Karpas-422 (cell line): ENCODE data around the gene CHRD. TPM values are rescaled to one million over a fixed set of nuclear protein-coding genes. Genes with fewer than 3 reads are reported as not detected.

Experiments used
- DNase-seq: peaks from one replicate; pipeline ENCODE4 v3.0.0-alpha.2; 2015
- H2AFZ ChIP-seq: fragments of 200-600 bp; sonication (generic); 2 replicates; pipeline ENCODE4 v1.6.1; 2014; ENCODE audit warnings: antibody characterized with exemption, low read length, mixed read lengths
- H3K27ac ChIP-seq: fragments of 200-600 bp; sonication (generic); 2 replicates; pipeline ENCODE4 v1.5.1; 2014; ENCODE audit warnings: mild to moderate bottlenecking, low read length, moderate library complexity
- H3K27me3 ChIP-seq: fragments of 200-600 bp; sonication (generic); 2 replicates; pipeline ENCODE4 v1.6.1; 2014; ENCODE audit warnings: low read length, mixed read lengths
- H3K36me3 ChIP-seq: fragments of 200-600 bp; sonication (generic); 2 replicates; pipeline ENCODE4 v1.6.1; 2014; ENCODE audit warnings: low read length, mixed read lengths; ENCODE audit not compliant: insufficient read depth
- H3K4me1 ChIP-seq: fragments of 200-600 bp; sonication (generic); 2 replicates; pipeline ENCODE4 v1.6.1; 2014; ENCODE audit warnings: mild to moderate bottlenecking, low read length, mixed read lengths
- H3K4me2 ChIP-seq: fragments of 200-600 bp; sonication (generic); 2 replicates; pipeline ENCODE4 v1.6.1; 2014; ENCODE audit warnings: low read length, low read depth, mild to moderate bottlenecking; ENCODE audit not compliant: poor library complexity, severe bottlenecking
- H3K4me3 ChIP-seq: fragments of 200-600 bp; sonication (generic); 2 replicates; pipeline ENCODE4 v1.5.1; 2014; ENCODE audit warnings: mild to moderate bottlenecking, antibody characterized with exemption, low read length, mixed read lengths
- H3K79me2 ChIP-seq: fragments of 200-600 bp; sonication (generic); 2 replicates; pipeline ENCODE4 v1.6.1; 2014; ENCODE audit warnings: mild to moderate bottlenecking, low read length, mixed read lengths
- H3K9ac ChIP-seq: fragments of 200-600 bp; sonication (generic); 2 replicates; pipeline ENCODE4 v1.6.0; 2014; ENCODE audit warnings: low read length
- H3K9me2 ChIP-seq: fragments of 200-600 bp; sonication (generic), shearing (Covaris generic); replicated peaks from 2 replicates; pipeline ENCODE4 v1.6.0; 2014; ENCODE audit warnings: mild to moderate bottlenecking, low read length, moderate library complexity; ENCODE audit not compliant: insufficient read depth
- H3K9me3 ChIP-seq: fragments of 300-700, 200-600 bp; sonication (generic); 2 replicates; pipeline ENCODE4 v1.6.1; 2014; ENCODE audit warnings: low read length, mixed read lengths
- H4K20me1 ChIP-seq: fragments of 200-600 bp; sonication (generic); 2 replicates; pipeline ENCODE4 v1.6.1; 2014; ENCODE audit warnings: mild to moderate bottlenecking, antibody characterized with exemption, low read length, low read depth; ENCODE audit not compliant: insufficient read depth
- total RNA-seq: library from RNA; depleted of rRNA; stranded (reverse); fragments of >200 nt; shearing (Covaris generic); gene quantifications from 2 replicates; pipeline ENCODE4 v1.2.3, GENCODE V29; 2014; ENCODE audit warnings: low replicate concordance

Gene CHRD
- total RNA-seq, 1 experiment from 2014 or later = 17.7 TPM

GRCh38 chr3:184387174-184387714 is 7.4 kb downstream of the CHRD start:
- Histone ChIP-seq H3K36me3 (peaks cover 4% of the 10 kb centered on the region; the same call in 1 of the 2 replicates), H3K9me2 (no peaks in the 10 kb centered on the region), H3K4me2 (no peak overlapping the region), H3K79me2 (no peaks in the 10 kb centered on the region), H4K20me1 (peaks cover 8% of the 10 kb centered on the region; the same call in 1 of the 2 replicates), H3K27ac (no peak overlapping the region), H3K9me3 (no peaks in the 10 kb centered on the region), H3K4me3 (no peak overlapping the region), H2AFZ (no peak overlapping the region), H3K4me1 (no peaks in the 10 kb centered on the region), H3K27me3 (no peaks in the 10 kb centered on the region), H3K9ac (no peak overlapping the region)
- DNase-seq = no peak

- Histone ChIP-seq H3K36me3 (peaks cover 2% of the 10 kb centered on the region; the same call in 1 of the 2 replicates), H3K27ac (no peak overlapping the region), H4K20me1 (peaks cover 8% of the 10 kb centered on the region; the same call in 1 of the 2 replicates), H3K4me1 (no peaks in the 10 kb centered on the region), H3K9me2 (no peaks in the 10 kb centered on the region), H2AFZ (no peak overlapping the region), H3K9ac (no peak overlapping the region), H3K4me2 (no peak overlapping the region), H3K27me3 (no peaks in the 10 kb centered on the region), H3K9me3 (no peaks in the 10 kb centered on the region), H3K79me2 (no peaks in the 10 kb centered on the region), H3K4me3 (no peak overlapping the region)
- DNase-seq = no peak
Measured at GRCh38 chr3:184388164-184388935, 8.5 kb downstream of the CHRD start.

GRCh38 chr3:184388936-184389230 is 9.0 kb downstream of the CHRD start:
- H3K27ac ChIP-seq = no peak overlapping the region

GRCh38 chr3:184389384-184389783 is 9.5 kb downstream of the CHRD start:
- Histone ChIP-seq H2AFZ (no peak overlapping the region), H3K9me2 (no peaks in the 10 kb centered on the region), H3K9ac (no peak overlapping the region), H3K36me3 (no peaks in the 10 kb centered on the region; the same call in 1 of the 2 replicates), H3K4me2 (no peak overlapping the region), H3K27ac (no peak overlapping the region), H3K79me2 (no peaks in the 10 kb centered on the region), H3K27me3 (no peaks in the 10 kb centered on the region), H3K4me3 (no peak overlapping the region), H4K20me1 (peaks cover 8% of the 10 kb centered on the region; the same call in 1 of the 2 replicates), H3K9me3 (no peaks in the 10 kb centered on the region), H3K4me1 (no peaks in the 10 kb centered on the region)
- no peak for DNase-seq

More at GRCh38 chr3:184388936-184389230, 9.0 kb downstream of the CHRD start:
- Histone ChIP-seq H4K20me1 (peaks cover 8% of the 10 kb centered on the region; the same call in 1 of the 2 replicates), H3K79me2 (no peaks in the 10 kb centered on the region), H3K27me3 (no peaks in the 10 kb centered on the region), H3K4me2 (no peak overlapping the region), H3K36me3 (no peaks in the 10 kb centered on the region; the same call in 1 of the 2 replicates), H3K9ac (no peak overlapping the region), H2AFZ (no peak overlapping the region), H3K4me3 (no peak overlapping the region), H3K9me2 (no peaks in the 10 kb centered on the region), H3K4me1 (no peaks in the 10 kb centered on the region), H3K9me3 (no peaks in the 10 kb centered on the region)
- no peak for DNase-seq

- H3K4me3 ChIP-seq = no peak overlapping the region
- H2AFZ ChIP-seq = no peak overlapping the region
- H3K4me2 ChIP-seq = no peak overlapping the region
- no peaks in the 10 kb centered on the region for H3K9me2 ChIP-seq
- H3K27me3 ChIP-seq = no peaks in the 10 kb centered on the region
- H3K79me2 ChIP-seq = no peaks in the 10 kb centered on the region
- H3K4me1 ChIP-seq = no peaks in the 10 kb centered on the region
- H3K9me3 ChIP-seq = no peaks in the 10 kb centered on the region
- H3K36me3 ChIP-seq = no peaks in the 10 kb centered on the region; the same call in 1 of the 2 replicates
- no peak for DNase-seq
- H3K9ac ChIP-seq = no peak overlapping the region
- H4K20me1 ChIP-seq = peaks cover 8% of the 10 kb centered on the region; the same call in 1 of the 2 replicates
- H3K27ac ChIP-seq = no peak overlapping the region
Measured at GRCh38 chr3:184389935-184390528, 10.2 kb downstream of the CHRD start.

DNA sequence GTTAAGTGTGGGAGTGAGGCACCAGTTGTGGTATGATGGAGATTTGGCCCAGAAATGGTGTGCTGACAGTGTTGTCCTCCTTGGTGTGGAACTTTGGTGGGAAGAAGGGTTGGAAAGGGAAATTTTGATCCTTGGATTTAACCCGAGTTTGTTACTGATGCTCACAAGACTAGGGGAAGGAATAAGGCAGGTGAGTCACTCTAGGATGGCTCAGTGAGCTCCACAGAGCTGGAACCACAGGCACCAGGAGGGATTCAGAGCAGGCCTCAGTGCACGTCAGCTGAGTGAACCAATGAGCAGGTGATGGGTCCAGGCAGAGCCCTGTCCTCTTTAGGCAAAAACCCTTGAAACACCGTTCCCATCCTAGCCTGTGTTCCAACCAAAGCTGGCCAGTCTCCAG is 11.4 kb downstream of the CHRD start:
- no peak overlapping the region for H3K4me2 ChIP-seq
- DNase-seq = no peak
- no peaks in the 10 kb centered on the region; the same call in 1 of the 2 replicates for H3K36me3 ChIP-seq
- no peaks in the 10 kb centered on the region for H3K9me2 ChIP-seq
- no peaks in the 10 kb centered on the region for H3K9me3 ChIP-seq
- no peak overlapping the region for H3K4me3 ChIP-seq
- no peak overlapping the region for H2AFZ ChIP-seq
- no peaks in the 10 kb centered on the region for H3K4me1 ChIP-seq
- no peak overlapping the region for H3K9ac ChIP-seq
- no peak overlapping the region for H3K27ac ChIP-seq
- H3K27me3 ChIP-seq = no peaks in the 10 kb centered on the region
- no peaks in the 10 kb centered on the region for H3K79me2 ChIP-seq
- peaks cover 8% of the 10 kb centered on the region; the same call in 1 of the 2 replicates for H4K20me1 ChIP-seq

- Histone ChIP-seq H3K4me2 (no peak overlapping the region), H3K9ac (no peak overlapping the region), H3K4me1 (peaks cover 5% of the 10 kb centered on the region), H3K79me2 (no peaks in the 10 kb centered on the region), H3K9me2 (no peaks in the 10 kb centered on the region), H3K9me3 (no peaks in the 10 kb centered on the region), H3K27me3 (no peaks in the 10 kb centered on the region), H3K36me3 (no peaks in the 10 kb centered on the region), H2AFZ (no peak overlapping the region), H3K4me3 (no peak overlapping the region), H3K27ac (no peak overlapping the region), H4K20me1 (no peaks in the 10 kb centered on the region)
- no peak for DNase-seq
Measured at GRCh38 chr3:184395320-184395660, 15.4 kb downstream of the CHRD start.

GRCh38 chr3:184399410-184399809 is 19.6 kb downstream of the CHRD start:
- H2AFZ ChIP-seq = no peak overlapping the region
- no peaks in the 10 kb centered on the region for H3K79me2 ChIP-seq
- H3K4me1 ChIP-seq = peaks cover 5% of the 10 kb centered on the region
- H3K9me3 ChIP-seq = no peaks in the 10 kb centered on the region
- no peak overlapping the region for H3K27ac ChIP-seq
- no peaks in the 10 kb centered on the region for H3K36me3 ChIP-seq
- H3K27me3 ChIP-seq = 0 out of 2 replicates have a peak, but pooled peaks cover 2% of the 10 kb centered on the region
- no peak overlapping the region for H3K9ac ChIP-seq
- no peak for DNase-seq
- H3K4me2 ChIP-seq = no peak overlapping the region
- no peak overlapping the region for H3K4me3 ChIP-seq
- H4K20me1 ChIP-seq = no peaks in the 10 kb centered on the region
- H3K9me2 ChIP-seq = no peaks in the 10 kb centered on the region
